ENCODE results near the gene USF3. TPM values are rescaled to one million over a fixed set of nuclear protein-coding genes. Genes with fewer than 3 reads are reported as not detected.

The USF3 gene
- total and polyA plus RNA-seq, 2 of the 13 experiments (the other 11 are each of a cell fraction or from before 2014, with no cell fraction given): 6.3 to 15.2 TPM

DNA sequence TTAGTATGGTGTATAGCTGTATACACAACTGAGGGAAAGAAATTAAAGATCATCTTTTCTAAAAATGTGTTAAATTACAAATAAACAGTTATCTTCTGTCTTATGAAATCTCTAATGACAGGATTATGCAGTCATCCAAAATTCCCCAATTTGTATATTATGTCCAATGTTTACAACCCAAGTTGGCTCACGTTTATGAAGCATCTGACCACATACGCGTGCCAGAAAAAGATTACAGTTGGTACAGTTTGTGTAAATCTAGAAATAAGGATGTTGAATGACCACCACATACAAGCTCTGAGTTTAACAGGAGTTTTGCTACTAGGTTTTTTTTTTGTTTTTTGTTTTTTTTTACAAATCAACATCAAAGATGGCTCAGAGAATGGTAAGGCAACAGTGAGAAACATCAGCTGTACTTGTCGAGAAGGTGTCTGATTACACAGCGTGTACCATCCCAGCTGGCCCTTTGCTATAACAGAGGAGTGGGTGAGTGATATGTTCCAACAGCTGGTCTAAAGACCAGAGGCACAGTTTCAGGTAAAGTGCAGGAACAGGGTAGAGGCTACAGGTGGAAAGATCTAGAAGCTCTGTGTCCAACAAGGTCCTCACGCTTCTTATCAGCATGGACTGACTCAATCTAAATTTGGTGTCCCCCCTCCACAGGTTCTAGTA lies 47.1 kb downstream of the USF3 start:
- no TSS peak for BruUV-seq (replicated peaks)
- CTCF ChIA-PET (ENCODE audit: low intra/inter-chr PET ratio, low total read pairs): no interaction called here
- H3K9ac ChIP-seq (ENCODE audit: insufficient read depth, low read depth, low read length): no peak overlapping the region
- no peak overlapping the region for H2AFZ ChIP-seq (ENCODE audit: low read length)
- H4K20me1 ChIP-seq (ENCODE audit: insufficient read depth, low read length): no peaks in the 10 kb centered on the region
- no peak overlapping the region for H3K27ac ChIP-seq (ENCODE audit: extremely low read length, insufficient read depth, low read length)
- DNase-seq (ENCODE audit: low spot score): no peak
- no peaks in the 10 kb centered on the region for H3K4me1 ChIP-seq (ENCODE audit: insufficient read depth, low read length)
- peaks cover 16% of the 10 kb centered on the region for H3K9me3 ChIP-seq (ENCODE audit: low read length)
- POLR2A ChIA-PET: no interaction called here
- intact Hi-C loops (cut with micrococcal nuclease; ENCODE audit: unreplicated experiment) (no loop called here), in situ Hi-C loops (cut with HindIII; ENCODE audit: extremely low pct_ligation_motif_present, low pct_unique_long_range_greater_than_20kb) (no loop called here)
- H3K4me2 ChIP-seq (ENCODE audit: low read depth, low read length): no peak overlapping the region
- no peak for ATAC-seq
- H3K79me2 ChIP-seq (ENCODE audit: insufficient read depth, low read length): no peaks in the 10 kb centered on the region
- WGBS (ENCODE audit: low lambda C conversion rate): 98% methylated on average over 6 of the region's 6 CpGs
- no peaks in the 10 kb centered on the region for H3K36me3 ChIP-seq (replicated peaks in 1 of 2; ENCODE audit: control insufficient read depth in 1 of 2, insufficient read depth in 2 of 2, low read length in 2 of 2)
- no peak overlapping the region for H3K4me3 ChIP-seq (replicated peaks in 1 of 3; ENCODE audit: insufficient read depth in 1 of 3, low read depth in 2 of 3, low read length in 3 of 3)
- H3K27me3 ChIP-seq (ENCODE audit: control insufficient read depth in 1 of 2, insufficient read depth in 2 of 2, low read length in 2 of 2): no peaks in the 10 kb centered on the region
- FAIRE-seq: no peak
- no peak for TF ChIP-seq ZNF747 (CRISPR knock-in tag; IDR thresholded peaks at IDR 0.05; ENCODE audit: borderline replicate concordance)
- no peak for TF ChIP-seq PCBP1 (IDR thresholded peaks at IDR 0.05; ENCODE audit: borderline replicate concordance, low read depth, low read length)
- TF ChIP-seq SNAPC2 (CRISPR knock-in tag; IDR thresholded peaks at IDR 0.05): no peak
- TF ChIP-seq ESRRA (CRISPR knock-in tag; IDR thresholded peaks at IDR 0.05; ENCODE audit: low read depth): no peak
- TF ChIP-seq ZNF780A (CRISPR knock-in tag; IDR thresholded peaks at IDR 0.05): no peak
- TF ChIP-seq HOXA9 (CRISPR knock-in tag; IDR thresholded peaks at IDR 0.05; ENCODE audit: borderline replicate concordance): no peak

- H3K9ac ChIP-seq (ENCODE audit: insufficient read depth, low read depth, low read length): no peak overlapping the region
- H3K79me2 ChIP-seq (ENCODE audit: insufficient read depth, low read length): no peaks in the 10 kb centered on the region
- no peak overlapping the region for H3K27ac ChIP-seq (ENCODE audit: extremely low read length, insufficient read depth, low read length)
- no TSS peak for BruUV-seq (replicated peaks)
- H3K9me3 ChIP-seq (ENCODE audit: low read length): peaks cover 24% of the 10 kb centered on the region
- ATAC-seq (no peak), FAIRE-seq (no peak), DNase-seq (ENCODE audit: low spot score) (no peak)
- in situ Hi-C loops (cut with HindIII; ENCODE audit: extremely low pct_ligation_motif_present, low pct_unique_long_range_greater_than_20kb) (no loop called here), intact Hi-C loops (cut with micrococcal nuclease; ENCODE audit: unreplicated experiment) (no loop called here)
- no peaks in the 10 kb centered on the region for H3K27me3 ChIP-seq (ENCODE audit: control insufficient read depth in 1 of 2, insufficient read depth in 2 of 2, low read length in 2 of 2)
- POLR2A ChIA-PET: no interaction called here
- no peak overlapping the region for H2AFZ ChIP-seq (ENCODE audit: low read length)
- no peaks in the 10 kb centered on the region for H4K20me1 ChIP-seq (ENCODE audit: insufficient read depth, low read length)
- CTCF ChIA-PET (ENCODE audit: low intra/inter-chr PET ratio, low total read pairs): no interaction called here
- H3K4me1 ChIP-seq (ENCODE audit: insufficient read depth, low read length): no peaks in the 10 kb centered on the region
- no peak overlapping the region for H3K4me2 ChIP-seq (ENCODE audit: low read depth, low read length)
- no peak overlapping the region for H3K4me3 ChIP-seq (replicated peaks in 1 of 3; ENCODE audit: insufficient read depth in 1 of 3, low read depth in 2 of 3, low read length in 3 of 3)
- no peaks in the 10 kb centered on the region for H3K36me3 ChIP-seq (replicated peaks in 1 of 2; ENCODE audit: control insufficient read depth in 1 of 2, insufficient read depth in 2 of 2, low read length in 2 of 2)
- TF ChIP-seq ZFP82 (CRISPR knock-in tag; IDR thresholded peaks at IDR 0.05; ENCODE audit: borderline replicate concordance) (no peak), GPN1 (CRISPR knock-in tag; IDR thresholded peaks at IDR 0.05; ENCODE audit: borderline replicate concordance) (no peak), WIZ (CRISPR knock-in tag; IDR thresholded peaks at IDR 0.05) (no peak), TFE3 (CRISPR knock-in tag; IDR thresholded peaks at IDR 0.05) (no peak), SNAPC5 (CRISPR knock-in tag; IDR thresholded peaks at IDR 0.05; ENCODE audit: borderline replicate concordance) (no peak), IKZF4 (CRISPR knock-in tag; IDR thresholded peaks at IDR 0.05; ENCODE audit: borderline replicate concordance, low read depth, not compliant biosample characterization) (no peak), ZNF143 (CRISPR knock-in tag; IDR thresholded peaks at IDR 0.05) (no peak), CREB1 (IDR thresholded peaks at IDR 0.05) (no peak), CREB1 (CRISPR knock-in tag; IDR thresholded peaks at IDR 0.05) (no peak), ZNF326 (CRISPR knock-in tag; IDR thresholded peaks at IDR 0.05; ENCODE audit: borderline replicate concordance) (no peak)
- TF ChIP-seq, protein P1, sequence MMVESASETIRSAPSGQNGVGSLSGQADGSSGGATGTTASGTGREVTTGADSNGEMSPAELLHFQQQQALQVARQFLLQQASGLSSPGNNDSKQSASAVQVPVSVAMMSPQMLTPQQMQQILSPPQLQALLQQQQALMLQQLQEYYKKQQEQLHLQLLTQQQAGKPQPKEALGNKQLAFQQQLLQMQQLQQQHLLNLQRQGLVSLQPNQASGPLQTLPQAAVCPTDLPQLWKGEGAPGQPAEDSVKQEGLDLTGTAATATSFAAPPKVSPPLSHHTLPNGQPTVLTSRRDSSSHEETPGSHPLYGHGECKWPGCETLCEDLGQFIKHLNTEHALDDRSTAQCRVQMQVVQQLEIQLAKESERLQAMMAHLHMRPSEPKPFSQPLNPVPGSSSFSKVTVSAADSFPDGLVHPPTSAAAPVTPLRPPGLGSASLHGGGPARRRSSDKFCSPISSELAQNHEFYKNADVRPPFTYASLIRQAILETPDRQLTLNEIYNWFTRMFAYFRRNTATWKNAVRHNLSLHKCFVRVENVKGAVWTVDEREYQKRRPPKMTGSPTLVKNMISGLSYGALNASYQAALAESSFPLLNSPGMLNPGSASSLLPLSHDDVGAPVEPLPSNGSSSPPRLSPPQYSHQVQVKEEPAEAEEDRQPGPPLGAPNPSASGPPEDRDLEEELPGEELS (CRISPR knock-in tag; IDR thresholded peaks at IDR 0.05): no peak
Observed at GRCh38 chr3:113648524-113648923, 47.9 kb downstream of the USF3 start.
